Hematopoietic multipotent progenitor cell treated with erythropoietin and hydrocortisone succinate and interleukin-3 and kit ligand, for 17 days (in vitro differentiated cells): Measurements from ENCODE around the gene NTHL1.

ENCODE experiments used
- DNase-seq: peaks from one replicate; pipeline ENCODE4 v3.0.0-alpha.2; 2015; ENCODE audit warnings: low spot score

Gene NTHL1

DNA sequence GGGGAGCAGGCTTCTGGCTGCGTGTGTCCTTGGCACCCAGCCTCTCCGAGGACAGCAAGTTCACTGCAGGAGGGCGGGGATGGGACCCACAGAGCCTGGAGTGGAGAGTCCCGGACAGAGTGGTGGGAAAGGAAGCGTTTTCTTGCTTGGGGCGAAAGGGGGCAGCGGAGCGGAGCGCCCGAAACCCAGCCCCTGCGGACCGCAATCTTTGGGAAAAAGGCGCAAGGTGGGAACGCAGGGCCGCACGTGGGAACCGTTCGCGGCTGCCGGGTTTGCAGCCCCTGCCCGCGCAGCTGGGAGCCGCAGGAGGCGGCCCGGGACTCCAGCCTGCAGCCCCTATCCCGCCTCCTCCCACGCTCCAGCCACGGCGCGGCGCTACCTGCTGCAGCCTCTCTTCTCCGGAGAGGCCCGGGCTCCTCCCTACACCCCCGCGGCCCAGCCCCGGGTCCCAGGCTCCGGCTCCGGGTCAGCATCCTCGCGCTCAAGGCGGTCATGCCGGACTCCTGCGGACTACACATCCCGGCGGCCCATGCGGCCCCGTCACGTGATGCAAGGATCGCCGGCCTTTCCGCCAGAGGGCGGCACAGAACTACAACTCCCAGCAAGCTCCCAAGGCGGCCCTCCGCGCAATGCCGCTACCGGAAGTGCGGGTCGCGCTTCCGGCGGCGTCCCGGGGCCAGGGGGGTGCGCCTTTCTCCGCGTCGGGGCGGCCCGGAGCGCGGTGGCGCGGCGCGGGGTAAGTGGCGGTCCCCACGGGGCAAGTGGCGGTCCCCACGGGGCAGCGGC lies at the start of gene NTHL1, which contains the start of gene TSC2:
Gene NTHL1, minus strand, starts transcription at position 505 of the 786 bp plus-strand sequence. Its CDS starts 11 bp downstream, at position 494.
Gene TSC2, plus strand, starts transcription at position 656 of the 786 bp plus-strand sequence. CDS start 631 bp downstream, outside the sequence.
- DNase-seq = peak; percentile 95

DNA sequence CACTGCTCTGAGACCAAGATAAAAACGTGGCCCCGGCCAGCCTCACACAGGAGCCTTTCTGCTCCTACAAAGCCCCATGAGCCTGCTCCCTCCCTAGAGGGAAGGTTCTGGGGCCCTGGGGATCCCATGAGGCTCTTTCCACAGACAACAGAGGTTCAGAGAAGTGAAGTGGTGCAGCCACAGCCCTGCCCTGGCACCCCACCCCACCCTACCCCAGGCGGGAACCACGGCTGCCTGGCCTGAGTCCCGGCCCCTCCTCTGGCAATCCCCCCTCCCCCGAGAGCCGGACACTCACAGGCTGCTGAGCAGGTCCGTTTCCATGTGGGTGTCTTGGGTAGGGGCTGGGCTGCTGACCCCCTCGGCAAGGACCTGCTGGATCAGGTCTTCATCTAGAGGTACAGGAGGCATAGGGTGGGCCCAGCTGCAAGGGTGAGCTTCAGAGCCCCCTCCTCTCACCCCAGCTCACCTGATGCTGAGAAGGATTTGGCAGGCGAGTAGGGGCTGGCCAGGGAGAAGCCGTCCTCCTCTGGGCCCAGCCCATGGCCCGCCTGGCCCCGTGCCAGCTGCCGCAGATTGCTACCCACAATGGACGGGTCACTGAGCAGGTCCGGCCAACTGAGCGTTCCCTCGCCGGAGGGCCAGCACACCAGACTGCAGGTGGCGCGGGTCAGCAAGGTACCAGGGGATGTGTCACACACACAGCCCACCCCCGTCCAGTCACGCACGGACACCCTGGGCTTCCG lies 49.4 kb upstream of the NTHL1 start:
- DNase-seq = no peak

DNA sequence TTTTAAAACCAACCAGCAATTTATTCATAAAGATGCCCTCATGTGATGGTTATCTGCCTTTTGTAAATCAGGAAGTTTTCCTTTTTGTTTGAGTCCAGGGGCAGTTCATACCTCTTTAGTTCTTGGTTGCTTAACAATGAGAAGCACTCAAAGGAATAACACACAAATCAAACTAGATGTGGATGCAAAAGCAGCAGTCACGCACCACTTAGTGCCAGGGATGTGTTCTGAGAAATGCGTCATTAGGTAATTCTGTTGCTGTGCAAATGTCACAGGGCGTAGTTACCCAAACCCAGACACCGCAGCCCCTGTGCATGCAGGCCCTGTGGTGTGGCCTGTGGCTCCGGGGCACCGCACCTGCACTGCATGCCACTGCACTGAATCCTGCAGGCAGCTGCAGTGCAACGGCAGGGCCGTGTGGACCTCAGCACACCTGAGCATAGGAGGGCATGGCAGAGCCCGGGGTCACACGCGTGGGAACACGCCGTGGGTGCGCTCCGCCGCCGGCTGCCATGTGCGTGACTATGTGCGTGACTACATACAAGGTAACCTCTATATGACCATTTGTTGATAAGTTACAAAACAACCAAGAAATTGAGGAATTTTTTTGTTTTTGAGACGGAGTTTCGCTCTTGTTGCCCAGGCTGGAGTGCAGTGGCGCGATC lies 48.4 kb upstream of the NTHL1 start:
- no peak for DNase-seq

DNA sequence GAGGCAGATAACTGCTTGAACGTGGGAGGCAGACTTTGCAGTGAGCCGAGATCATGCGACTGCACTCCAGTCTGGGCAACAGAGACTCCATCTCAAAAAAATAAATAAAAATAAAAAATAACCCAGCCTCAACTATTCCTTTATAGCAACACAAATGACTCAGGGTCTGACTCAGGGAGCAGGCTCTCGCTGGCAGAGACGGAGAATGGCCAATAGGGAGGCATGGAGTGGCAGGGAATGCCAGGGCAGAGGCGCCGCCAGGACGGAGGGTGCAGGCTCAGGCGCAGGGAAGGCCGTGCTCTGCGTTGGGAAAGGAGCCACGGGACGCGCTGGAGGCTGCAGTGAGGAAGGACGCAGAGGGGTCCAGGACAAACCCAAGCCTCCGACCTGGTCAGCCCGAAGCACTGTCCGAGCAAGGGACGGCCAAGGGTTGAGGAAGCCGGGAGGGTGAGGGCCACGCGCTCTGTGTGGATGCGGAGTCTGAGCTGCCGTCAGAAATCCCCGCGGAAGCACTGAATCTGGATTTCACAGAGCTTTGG lies 47.8 kb upstream of the NTHL1 start:
- DNase-seq = no peak

DNA sequence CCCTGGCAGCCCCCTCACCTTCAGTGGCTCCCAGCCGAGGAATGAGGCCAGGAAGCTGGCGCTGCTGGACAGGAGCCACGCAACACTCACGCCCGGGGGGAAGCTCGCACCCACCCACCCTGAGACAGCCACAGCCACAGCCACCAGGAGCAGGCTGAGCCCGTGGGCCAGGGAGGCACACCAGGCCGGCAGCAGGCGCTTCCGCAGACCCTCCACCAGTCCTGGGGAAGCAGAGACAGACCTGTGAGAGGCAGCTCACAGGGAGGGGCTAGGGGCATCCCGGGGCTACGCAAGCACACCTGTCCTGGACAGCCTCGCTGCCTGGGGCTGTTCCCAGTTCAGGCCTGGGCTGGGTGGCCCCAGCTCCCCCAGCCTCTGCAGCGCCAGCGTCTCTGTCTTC lies 46.2 kb upstream of the NTHL1 start:
- DNase-seq = no peak

DNA sequence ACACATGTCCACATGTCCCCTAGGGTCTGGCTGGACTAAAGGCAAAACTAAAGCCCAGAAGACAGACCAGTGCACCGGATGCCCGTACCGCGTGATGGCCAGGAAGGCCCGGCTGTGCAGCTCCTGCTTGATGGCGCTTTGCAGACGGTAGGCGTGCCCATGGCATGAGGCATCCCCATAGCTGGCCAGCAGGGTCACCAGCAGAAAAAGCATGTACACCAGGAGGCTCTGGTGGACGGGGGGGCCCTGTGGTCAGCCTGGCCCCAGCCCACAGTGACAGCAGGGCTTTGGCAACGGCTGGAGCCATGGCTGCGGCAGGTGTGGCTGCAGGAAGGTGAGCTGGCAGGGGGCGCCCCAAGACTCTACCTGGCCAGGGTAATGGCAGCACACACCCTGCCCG lies 45.2 kb upstream of the NTHL1 start:
- no peak for DNase-seq

DNA sequence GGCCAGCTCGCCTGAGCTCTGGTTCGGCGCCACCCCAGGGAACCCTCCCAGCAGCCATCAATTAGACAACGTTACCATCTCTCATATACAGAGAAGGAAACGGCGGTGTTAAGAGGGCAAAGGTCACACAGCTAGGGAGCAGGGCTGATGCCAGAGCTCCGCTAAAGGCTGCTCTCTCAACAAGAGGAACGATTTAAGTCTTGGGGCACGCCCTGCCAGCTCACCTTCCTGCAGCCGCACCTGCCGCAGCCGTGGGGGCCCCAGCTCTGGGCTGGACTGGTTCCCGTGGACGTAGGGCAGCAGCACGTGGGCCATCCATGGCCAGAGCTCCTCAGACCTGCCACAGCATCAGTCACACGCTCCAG lies 44.6 kb upstream of the NTHL1 start:
- DNase-seq = no peak

DNA sequence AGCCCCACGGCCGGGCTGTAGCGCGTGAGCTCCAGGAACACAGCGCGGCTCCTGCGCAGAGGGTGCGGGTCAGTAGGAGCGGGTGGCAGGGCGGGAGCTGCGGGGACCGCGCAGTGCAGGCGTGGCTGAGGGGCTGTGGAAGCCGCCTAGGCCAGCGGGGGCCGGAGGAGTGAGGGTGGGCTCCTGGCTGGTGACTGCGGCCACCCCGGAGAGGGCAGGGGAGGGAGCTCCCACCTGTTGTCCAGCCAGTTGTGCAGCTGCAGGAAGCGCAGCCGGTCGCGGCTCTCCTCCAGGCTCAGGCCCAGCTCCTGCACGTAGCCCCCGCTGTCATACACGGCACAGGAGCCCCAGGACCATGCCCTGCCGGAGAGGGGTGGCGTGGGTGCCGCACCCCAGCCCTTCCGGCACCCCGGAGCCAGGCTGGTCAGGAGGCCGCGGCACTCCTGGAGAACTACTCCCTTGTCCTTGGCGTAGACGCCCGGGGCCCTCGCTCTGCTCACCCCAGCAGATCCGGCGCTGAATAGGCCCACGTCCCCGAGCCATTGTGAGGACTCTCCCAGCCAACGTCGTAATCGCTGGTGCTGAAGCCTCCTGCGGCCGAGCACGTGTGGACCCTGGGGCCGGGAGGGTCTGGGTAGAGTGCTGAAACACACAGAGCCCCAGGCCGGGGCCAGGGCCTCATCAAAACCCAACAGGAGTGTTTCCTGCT lies 44.1 kb upstream of the NTHL1 start:
- no peak for DNase-seq

DNA sequence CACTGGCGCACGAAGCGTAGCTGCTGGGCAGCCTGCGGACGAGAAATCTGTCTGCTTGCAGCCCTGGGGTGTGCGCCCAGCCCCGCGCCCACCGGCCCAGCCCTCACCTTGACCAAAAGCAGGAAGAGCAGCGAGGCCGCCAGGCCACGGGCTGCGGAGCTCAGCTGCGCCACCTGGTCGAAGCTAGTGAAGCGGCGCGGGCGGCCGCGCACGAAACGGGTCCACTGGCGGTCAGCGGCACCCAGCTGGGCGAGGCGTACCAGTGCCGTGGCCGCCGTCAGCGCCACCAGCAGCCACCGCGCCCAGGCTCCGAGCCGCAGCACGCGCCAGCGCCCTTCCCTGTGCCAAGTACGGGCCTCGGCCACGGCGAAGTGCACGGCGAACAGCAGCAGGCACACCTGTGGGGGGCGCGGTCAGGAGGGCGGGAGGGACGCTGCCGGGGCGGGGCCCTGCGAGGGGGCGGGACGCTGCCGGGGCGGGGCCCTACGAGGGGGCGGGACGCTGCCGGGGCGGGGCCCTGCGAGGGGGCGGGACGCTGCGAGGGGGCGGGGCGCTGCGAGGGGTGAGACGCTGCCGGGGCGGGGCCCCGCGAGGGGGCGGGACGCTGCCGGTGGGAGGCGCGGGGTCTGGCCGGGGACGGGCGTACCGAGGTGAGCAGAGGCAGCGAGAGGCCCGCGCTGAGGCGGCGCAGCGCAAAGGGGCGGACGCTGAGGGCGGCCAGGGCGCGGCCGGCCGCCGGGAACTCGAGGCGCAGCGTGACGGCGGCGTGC lies 43.3 kb upstream of the NTHL1 start:
- DNase-seq = no peak

DNA sequence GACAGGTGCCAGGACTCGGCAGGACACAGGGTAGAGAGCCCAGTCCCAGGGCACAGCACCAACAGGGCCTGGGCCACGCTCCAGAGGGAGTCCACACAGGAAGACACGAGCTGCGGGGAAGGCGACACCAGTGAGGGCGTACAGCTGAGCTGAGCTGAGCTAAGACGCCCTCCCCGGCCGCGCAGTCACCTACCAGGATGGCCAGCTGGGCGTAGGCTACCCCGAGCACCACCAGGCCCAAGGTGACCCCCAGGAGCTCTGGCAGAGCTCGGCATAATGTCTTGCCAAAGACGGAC lies 42.8 kb upstream of the NTHL1 start:
- no peak for DNase-seq

DNA sequence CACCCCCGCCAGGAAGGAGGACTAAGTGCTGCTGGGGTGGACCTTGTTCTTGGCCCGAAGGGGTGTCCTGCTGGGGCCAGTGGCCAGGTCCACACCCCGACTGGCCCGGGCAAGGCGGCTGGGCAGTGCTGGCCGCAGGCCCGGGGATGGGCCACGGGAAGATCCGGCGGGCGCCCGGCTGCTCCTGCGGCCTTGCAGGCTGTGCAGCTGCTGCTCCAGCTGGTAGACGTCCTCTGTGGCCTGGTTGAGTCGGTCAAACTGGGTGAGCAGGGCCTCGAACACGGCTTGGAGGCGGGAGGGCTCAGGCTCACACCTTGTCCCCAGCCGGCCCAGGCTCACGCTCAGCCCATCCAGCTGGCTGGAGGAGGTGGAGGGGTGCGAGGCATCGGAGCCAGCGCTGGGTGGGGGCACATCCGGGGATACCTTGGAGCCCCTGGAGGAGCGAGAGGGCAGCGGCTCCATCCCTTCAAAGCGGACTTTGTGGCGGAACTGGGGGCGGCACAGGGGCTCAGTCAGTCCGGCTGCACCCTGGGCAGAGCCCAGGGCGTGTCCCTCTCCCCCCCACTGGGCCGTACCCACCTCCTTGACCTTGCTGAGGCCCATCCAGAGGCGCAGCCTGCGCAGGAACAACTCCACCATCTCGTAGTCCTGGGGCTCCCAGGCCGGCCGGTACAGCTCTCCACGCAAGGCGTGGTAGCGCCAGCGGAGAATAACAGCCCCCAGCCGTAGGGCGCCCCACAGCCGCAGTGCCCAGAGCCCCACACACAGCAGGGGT lies 42.3 kb upstream of the NTHL1 start:
- no peak for DNase-seq

DNA sequence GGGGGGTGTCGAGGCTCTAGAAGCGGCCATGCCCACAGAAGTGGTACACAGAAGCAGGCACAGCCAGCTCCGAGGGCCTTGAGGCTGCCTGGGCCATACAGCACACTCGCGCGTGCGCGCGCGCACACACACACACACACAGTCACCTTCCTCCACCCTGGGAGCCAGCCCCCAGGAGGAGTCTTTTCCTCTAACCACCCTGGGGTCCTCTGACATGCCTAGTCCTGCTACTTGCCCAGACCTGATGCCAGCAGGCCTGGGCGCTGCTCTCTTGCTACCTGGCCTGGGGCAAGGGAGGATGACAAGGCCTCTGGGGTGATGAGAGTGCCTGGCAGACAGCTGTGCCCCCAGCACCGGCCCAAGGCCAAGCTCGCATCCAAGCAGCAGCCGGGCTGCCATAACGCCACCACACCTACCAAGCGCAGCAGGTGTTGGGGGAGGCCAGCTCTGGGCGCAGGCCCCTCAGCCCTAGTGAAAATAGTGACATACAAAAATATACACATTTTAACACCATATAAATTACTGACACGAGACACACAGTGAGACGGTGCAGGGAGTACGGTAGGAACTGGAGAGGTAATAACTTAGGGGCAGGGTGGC lies 41.2 kb upstream of the NTHL1 start:
- no peak for DNase-seq

DNA sequence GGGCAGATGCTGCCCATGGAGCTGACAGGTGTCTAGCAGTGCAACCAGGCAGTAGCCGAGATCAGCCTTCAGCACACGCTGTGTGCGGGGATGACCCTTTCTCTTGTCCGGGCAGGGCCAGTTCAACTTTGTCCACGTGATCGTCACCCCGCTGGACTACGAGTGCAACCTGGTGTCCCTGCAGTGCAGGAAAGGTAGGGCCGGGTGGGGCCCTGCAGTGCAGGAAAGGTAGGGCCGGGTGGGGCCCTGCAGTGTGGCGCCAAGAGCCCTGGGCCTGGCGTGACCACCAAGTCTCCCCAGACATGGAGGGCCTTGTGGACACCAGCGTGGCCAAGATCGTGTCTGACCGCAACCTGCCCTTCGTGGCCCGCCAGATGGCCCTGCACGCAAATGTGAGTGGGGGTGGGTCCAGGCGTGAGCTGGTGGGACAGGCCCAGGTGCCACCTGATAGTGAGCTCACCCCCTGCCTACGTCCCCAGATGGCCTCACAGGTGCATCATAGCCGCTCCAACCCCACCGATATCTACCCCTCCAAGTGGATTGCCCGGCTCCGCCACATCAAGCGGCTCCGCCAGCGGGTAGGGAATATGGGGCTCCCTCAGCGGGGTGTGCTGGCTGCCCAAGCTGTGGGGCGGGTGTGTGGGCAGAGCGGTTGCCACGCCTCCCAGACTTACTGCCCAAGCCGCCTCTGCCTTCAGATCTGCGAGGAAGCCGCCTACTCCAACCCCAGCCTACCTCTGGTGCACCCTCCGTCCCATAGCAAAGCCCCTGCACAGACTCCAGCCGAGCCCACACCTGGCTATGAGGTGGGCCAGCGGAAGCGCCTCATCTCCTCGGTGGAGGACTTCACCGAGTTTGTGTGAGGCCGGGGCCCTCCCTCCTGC lies 40.4 kb upstream of the NTHL1 start:
- no peak for DNase-seq

DNA sequence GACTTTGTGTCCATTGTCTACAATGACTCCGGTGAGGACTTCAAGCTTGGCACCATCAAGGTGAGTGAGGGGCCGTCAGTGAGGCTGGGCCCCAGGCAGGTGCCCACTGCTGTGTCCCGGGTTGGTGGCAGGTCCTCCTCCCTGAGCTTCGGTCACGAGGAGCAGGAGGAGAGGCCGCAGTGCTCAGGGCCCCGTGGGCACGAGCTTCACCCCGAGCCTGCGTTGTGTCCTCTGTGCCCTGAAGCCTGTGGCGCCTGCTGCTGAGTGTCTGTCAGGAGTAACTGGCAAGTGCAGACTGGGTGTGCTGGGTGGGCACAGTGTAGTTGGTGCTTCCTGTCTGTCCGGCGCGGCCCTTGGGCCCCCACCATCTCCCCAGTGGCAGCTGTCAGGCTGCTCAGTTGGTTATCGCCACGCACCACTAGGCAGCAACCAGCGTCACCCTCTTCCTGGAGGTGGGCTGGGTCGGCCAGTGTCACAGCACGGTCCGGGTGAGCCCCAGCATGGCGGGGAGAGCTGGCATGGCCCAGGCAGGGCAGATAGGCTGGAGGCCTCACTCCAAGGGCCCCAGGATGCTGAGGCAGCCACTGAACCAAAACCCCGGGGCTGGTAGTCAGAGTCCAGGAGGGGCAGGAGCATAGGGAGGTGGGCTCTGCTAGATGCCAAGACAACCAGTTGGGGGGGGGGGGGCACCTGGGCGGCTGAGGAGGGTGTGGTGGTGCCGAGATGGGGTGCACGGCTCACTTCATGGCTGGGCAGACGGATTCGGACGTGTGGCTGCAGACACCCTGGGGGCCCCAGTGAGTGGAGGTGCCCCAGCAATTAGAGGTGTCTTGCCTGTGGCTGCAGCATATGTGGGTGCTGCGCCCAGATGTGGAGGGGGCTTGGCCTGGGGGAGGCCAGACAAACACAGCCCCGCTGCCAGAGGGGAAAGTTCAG lies 39.4 kb upstream of the NTHL1 start:
- DNase-seq = no peak

DNA sequence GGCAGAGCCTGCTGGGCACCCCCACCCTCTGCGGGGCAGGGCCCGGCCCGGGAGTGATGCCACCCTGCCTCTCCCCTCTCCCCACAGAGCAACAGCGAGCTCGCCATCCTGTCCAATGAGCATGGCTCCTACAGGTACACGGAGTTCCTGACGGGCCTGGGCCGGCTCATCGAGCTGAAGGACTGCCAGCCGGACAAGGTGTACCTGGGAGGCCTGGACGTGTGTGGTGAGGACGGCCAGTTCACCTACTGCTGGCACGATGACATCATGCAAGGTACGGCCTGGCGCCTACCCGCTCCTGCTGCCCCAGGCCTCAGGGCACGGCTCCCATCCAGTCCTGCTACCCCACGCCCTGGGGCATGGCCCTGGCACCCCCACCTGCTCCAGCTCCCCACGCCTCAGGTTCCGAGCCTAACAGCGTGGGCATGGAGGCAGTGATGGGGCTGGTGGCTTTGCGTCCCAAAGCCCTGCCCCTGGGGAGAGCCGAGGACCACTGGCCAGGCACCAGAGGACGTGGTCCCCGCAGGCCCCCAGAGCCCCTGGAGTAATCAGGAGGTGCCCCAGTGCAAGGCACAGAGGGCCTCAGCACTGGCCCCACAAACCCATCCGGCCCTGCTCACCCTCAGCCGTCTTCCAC lies 38.6 kb upstream of the NTHL1 start:
- no peak for DNase-seq

DNA sequence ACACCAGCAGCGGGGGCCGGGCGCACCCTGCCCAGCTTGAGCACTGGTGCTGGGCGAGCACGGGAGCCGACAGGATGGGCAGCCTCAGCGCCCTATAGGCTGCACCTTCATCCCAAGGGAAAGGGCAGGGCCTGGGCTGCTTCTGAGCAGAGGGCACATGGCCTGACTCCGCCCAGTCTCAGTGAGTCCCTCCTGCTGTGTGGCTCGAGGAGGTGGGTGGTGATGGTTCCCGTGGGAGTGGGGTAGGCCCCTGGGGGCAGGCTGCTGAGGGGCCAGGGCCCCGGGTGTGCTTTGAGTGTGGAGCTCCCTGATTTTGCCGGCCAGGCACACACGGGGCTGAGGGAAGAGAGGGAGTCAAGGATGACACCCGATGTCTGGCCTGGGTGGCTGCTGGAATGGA lies 38.0 kb upstream of the NTHL1 start:
- DNase-seq = no peak

DNA sequence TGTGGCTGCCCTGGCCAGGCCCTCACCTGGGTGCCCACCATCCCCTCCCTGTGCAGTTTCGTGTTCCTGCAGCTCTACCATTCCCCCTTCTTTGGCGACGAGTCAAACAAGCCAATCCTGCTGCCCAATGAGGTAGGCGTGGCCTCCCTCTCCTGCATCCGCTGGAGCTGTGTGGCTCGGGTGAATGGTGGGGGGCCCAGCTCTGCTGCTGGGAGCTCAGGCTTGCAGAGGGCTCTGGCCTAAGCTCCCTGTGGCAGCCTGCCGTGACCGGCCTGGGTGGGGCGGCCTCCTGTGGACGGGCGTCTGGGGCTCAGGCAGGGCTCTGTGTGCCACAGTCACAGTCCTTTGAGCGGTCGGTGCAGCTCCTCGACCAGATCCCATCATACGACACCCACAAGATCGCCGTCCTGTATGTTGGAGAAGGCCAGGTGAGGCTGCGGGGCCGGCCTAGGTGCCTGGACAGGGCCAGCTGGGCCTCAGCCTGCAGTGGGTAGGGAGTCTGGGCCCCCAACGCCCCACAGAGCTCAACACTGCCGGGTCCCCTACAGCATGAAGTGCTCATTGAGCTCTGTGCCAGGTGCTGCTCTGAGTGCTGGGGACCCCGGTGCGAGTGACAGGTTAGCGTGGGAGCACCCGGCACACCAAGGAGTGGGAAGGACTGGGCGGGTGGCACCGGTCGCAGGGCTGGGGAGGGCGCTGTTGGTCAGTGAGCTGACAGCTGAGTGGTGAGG lies 37.4 kb upstream of the NTHL1 start:
- no peak for DNase-seq
